ENCODE measurements around the gene PCDHGA10. TPM values are rescaled to one million over a fixed set of nuclear protein-coding genes. Genes with fewer than 3 reads are reported as not detected.
A peak's percentile ranks its signal among the peaks of the same experiment; 100 is the strongest.

The PCDHGA10 gene
- total and polyA plus RNA-seq, 4 donors, result 0.89 to 12.9 (median 3.3) TPM

DNA sequence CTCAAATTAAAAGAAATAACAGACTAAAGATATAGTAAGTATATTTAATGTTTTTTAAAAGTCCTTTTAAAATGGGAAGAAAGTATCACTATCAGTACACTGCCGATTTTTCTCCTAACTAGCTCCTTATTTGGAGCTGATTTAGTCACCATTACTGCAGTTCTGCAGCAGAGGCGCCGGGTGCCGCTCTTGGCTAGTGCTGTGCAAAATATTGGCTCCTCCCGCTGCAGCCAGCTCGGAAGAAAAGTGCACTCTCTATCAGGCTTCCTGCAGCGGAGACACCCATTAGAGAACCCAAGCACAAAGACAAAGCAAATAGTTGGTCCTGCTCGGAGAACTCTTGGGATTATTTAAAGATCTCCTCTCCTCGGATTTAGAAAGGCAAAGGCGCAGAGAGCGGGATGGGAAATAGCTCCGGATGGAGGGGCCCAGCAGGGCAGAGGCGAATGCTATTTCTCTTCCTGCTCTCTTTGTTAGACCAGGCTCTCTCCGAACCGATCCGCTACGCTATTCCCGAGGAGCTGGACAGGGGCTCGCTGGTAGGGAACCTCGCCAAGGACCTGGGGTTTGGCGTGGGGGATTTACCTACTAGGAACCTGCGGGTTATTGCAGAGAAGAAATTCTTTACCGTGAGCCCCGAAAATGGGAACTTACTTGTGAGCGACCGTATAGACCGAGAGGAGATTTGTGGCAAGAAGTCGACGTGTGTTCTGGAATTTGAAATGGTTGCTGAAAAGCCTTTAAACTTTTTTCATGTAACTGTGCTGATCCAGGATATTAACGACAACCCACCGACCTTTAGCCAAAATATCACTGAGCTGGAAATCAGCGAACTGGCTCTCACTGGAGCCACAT is 42.6 kb upstream of the PCDHGA10 start, which contains the start of gene PCDHGB3:
TSS of gene PCDHGB3 (plus strand) at position 249 of the 855 bp plus-strand sequence. CDS start at position 402, 153 bp downstream.
- Histone ChIP-seq H3K4me1 (ENCODE audit: control insufficient read depth in 5 of 5, insufficient read depth in 5 of 5, low read length in 5 of 5) (no peaks in the 10 kb centered on the region), H3K4me3 (no peak within 1 kb of the TSS), H3K27me3 (ENCODE audit: control insufficient read depth in 3 of 3, insufficient read depth in 3 of 3, low read length in 2 of 3) (peaks cover 0 to 3% (median 3%) of the 10 kb centered on the region in 3 donors), H3K9me3 (ENCODE audit: control insufficient read depth in 4 of 4, insufficient read depth in 3 of 4, low read length in 3 of 4) (peaks cover 0 to 56% (median 26%) of the 10 kb centered on the region in 4 donors), H3K36me3 (ENCODE audit: control insufficient read depth in 4 of 4, insufficient read depth in 4 of 4, low read length in 4 of 4) (peaks cover 0 to 7% (median 0%) of the 10 kb centered on the region in 4 donors), H3K27ac (ENCODE audit: low read depth in 1 of 2, low read length in 1 of 2) (no peak within 1 kb of the TSS), H3K9ac (ENCODE audit: insufficient read depth in 1 of 2, low read length in 2 of 2) (no peak within 1 kb of the TSS)
- WGBS, 2 donors, result 17 to 19% methylated on average over 32 of the region's 32 CpGs
- TF ChIP-seq, protein P1, sequence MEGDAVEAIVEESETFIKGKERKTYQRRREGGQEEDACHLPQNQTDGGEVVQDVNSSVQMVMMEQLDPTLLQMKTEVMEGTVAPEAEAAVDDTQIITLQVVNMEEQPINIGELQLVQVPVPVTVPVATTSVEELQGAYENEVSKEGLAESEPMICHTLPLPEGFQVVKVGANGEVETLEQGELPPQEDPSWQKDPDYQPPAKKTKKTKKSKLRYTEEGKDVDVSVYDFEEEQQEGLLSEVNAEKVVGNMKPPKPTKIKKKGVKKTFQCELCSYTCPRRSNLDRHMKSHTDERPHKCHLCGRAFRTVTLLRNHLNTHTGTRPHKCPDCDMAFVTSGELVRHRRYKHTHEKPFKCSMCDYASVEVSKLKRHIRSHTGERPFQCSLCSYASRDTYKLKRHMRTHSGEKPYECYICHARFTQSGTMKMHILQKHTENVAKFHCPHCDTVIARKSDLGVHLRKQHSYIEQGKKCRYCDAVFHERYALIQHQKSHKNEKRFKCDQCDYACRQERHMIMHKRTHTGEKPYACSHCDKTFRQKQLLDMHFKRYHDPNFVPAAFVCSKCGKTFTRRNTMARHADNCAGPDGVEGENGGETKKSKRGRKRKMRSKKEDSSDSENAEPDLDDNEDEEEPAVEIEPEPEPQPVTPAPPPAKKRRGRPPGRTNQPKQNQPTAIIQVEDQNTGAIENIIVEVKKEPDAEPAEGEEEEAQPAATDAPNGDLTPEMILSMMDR (IDR thresholded peaks at IDR 0.05; ENCODE audit: control extremely low read depth, extremely low read depth), result no peak
- ATAC-seq (ENCODE audit: insufficient read depth, low FRiP score) (no peak), DNase-seq (peak in 2 of 3 donors; percentile 29 to 30)

DNA sequence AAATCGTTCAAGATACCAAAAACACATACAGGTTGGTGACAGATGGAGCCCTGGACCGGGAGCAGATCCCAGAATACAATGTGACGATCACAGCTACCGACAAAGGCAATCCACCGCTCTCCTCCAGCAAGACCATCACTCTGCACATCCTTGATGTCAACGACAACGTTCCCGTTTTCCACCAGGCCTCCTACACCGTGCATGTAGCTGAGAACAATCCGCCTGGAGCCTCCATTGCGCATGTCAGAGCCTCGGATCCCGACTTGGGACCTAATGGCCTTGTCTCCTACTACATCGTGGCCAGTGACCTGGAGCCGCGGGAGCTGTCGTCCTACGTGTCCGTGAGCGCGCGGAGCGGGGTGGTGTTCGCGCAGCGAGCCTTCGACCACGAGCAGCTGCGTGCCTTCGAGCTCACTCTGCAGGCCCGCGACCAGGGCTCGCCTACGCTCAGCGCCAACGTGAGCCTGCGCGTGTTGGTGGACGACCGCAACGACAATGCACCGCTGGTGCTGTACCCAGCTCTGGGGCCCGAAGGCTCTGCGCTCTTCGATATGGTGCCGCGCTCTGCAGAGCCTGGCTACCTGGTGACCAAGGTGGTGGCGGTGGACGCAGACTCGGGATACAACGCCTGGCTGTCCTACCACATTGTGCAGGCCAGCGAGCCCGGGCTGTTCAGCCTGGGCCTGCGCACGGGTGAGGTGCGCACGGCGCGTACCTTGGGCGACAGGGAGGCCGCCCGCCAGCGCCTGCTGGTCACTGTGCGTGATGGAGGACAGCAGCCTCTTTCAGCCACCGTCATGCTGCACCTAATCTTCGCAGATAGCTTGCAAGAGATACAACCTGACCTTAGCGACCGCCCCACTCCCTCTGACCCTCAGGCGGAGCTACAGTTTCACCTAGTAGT is 41.0 kb upstream of the PCDHGA10 start:
- Histone ChIP-seq H3K27ac (ENCODE audit: low read depth in 1 of 2, low read length in 1 of 2) (no peak overlapping the region), H3K9me3 (ENCODE audit: control insufficient read depth in 4 of 4, insufficient read depth in 3 of 4, low read length in 3 of 4) (peaks cover 0 to 55% (median 25%) of the 10 kb centered on the region in 4 donors), H3K36me3 (ENCODE audit: control insufficient read depth in 4 of 4, insufficient read depth in 4 of 4, low read length in 4 of 4) (peaks cover 0 to 9% (median 0%) of the 10 kb centered on the region in 4 donors), H3K27me3 (ENCODE audit: control insufficient read depth in 3 of 3, insufficient read depth in 3 of 3, low read length in 2 of 3) (peaks cover 0 to 3% (median 0%) of the 10 kb centered on the region in 3 donors), H3K4me1 (ENCODE audit: control insufficient read depth in 5 of 5, insufficient read depth in 5 of 5, low read length in 5 of 5) (no peaks in the 10 kb centered on the region), H3K4me3 (no peak overlapping the region), H3K9ac (ENCODE audit: insufficient read depth in 1 of 2, low read length in 2 of 2) (no peak overlapping the region)
- TF ChIP-seq, protein P1 (IDR thresholded peaks at IDR 0.05; ENCODE audit: control extremely low read depth, extremely low read depth), result no peak
- WGBS, 2 donors, result 33% methylated on average over 69 of the region's 69 CpGs
- DNase-seq, result no peak
- no peak for ATAC-seq (ENCODE audit: insufficient read depth, low FRiP score)

DNA sequence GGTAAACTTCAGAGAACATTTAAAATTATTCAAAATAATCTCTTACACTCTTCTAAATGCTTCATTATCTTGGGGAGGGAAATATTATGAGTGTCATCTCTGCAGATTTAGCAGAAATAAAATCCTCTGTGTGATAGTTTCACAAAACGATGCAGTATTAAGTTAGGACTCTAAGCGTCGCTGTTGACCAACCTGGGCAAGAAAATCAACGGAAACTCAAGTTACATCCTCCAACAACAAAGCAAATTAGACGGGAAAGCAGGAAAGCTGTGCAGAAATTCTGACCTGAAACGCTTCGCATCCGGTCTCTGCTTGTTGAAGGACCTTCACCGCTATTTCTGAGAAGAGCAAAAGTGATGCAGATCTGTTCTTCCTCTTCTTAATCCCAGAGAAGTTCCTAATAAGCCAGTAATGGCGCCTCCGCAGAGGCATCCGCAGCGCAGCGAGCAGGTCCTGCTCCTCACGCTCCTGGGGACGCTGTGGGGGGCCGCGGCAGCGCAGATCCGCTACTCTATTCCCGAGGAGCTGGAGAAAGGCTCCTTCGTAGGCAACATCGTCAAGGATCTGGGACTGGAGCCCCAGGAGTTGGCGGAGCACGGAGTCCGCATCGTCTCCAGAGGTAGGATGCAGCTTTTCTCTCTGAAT is 39.0 kb upstream of the PCDHGA10 start, which contains the start of gene PCDHGA6:
TSS of gene PCDHGA6 (plus strand) at position 219 of the 645 bp plus-strand sequence. CDS start at position 412, 193 bp downstream.
- WGBS, 2 donors, result 17 to 19% methylated on average over 27 of the region's 27 CpGs
- Histone ChIP-seq H3K9ac (ENCODE audit: insufficient read depth in 1 of 2, low read length in 2 of 2) (no peak within 1 kb of the TSS), H3K4me3 (peak within 1 kb of the TSS; percentile 5), H3K27me3 (ENCODE audit: control insufficient read depth in 3 of 3, insufficient read depth in 3 of 3, low read length in 2 of 3) (peaks cover 0 to 3% (median 0%) of the 10 kb centered on the region in 3 donors), H3K27ac (ENCODE audit: low read depth in 1 of 2, low read length in 1 of 2) (no peak within 1 kb of the TSS), H3K9me3 (ENCODE audit: control insufficient read depth in 4 of 4, insufficient read depth in 3 of 4, low read length in 3 of 4) (peaks cover 3 to 62% (median 31%) of the 10 kb centered on the region in 4 donors), H3K4me1 (ENCODE audit: control insufficient read depth in 5 of 5, insufficient read depth in 5 of 5, low read length in 5 of 5) (no peaks in the 10 kb centered on the region), H3K36me3 (ENCODE audit: control insufficient read depth in 4 of 4, insufficient read depth in 4 of 4, low read length in 4 of 4) (peaks cover 0 to 9% (median 0%) of the 10 kb centered on the region in 4 donors)
- peak in 2 of 3 donors; percentile 33 to 38 for DNase-seq
- no peak for ATAC-seq (ENCODE audit: insufficient read depth, low FRiP score)
- TF ChIP-seq, protein P1 (IDR thresholded peaks at IDR 0.05; ENCODE audit: control extremely low read depth, extremely low read depth), result no peak

All from lung (tissue), 12 donors.